BE2C (cell line): ENCODE results near the gene ACSF2.
A peak's percentile ranks its signal among the peaks of the same experiment; 100 is the strongest.
"Not testable (repeated sequence)": the region's sequence is repeated elsewhere in the genome, so short reads cannot be mapped to it uniquely, and the experiment has no call there.

ENCODE experiments used
- DNase-seq: peaks from one replicate; pipeline ENCODE4 v3.0.0-alpha.2; 2020
- H3K27me3 ChIP-seq: fragments of 250-450 bp; sonication (Bioruptor Pico); 2 replicates; pipeline ENCODE4 v1.5.1; 2020; ENCODE audit warnings: mild to moderate bottlenecking
- H3K36me3 ChIP-seq: fragments of 250-450 bp; sonication (Bioruptor Pico); 2 replicates; pipeline ENCODE4 v1.5.1; 2020; ENCODE audit warnings: mild to moderate bottlenecking
- H3K4me1 ChIP-seq: fragments of 250-450 bp; sonication (Bioruptor Pico); 2 replicates; pipeline ENCODE4 v1.5.1; 2020
- H3K4me3 ChIP-seq: 2 replicates; pipeline ENCODE4 v1.5.1; 2011; ENCODE audit warnings: low read depth, low read length
- H3K9me3 ChIP-seq: fragments of 250-450 bp; sonication (Bioruptor Pico); 2 replicates; pipeline ENCODE4 v1.5.1; 2020
- TF ChIP-seq, protein P1 (sequence below): IDR thresholded peaks from 2 replicates; pipeline ENCODE4 v1.5.1; 2012; ENCODE audit warnings: mild to moderate bottlenecking, low read depth, low read length

The ACSF2 gene

DNA sequence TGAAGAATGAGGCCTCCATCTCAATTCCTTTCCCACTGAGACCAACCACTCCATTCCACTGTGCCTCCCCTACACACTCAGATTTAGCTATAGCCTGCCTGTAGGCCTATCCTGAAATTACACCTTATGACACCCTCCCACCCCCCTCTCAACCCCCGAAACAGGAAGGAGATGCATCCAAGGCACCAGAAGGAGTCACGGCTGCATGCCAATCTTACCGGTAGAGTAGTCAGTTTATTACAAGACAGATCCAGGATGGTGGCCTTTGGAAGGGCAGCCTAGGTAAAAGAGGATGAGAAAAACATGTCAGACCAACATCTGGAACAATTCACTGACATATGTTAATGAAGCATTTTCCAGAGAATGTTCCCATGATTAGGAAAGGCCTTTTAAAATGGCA lies 31.3 kb upstream of the ACSF2 start:
- Histone ChIP-seq H3K36me3 (peaks cover 49% of the 10 kb centered on the region), H3K27me3 (no peaks in the 10 kb centered on the region), H3K4me1 (no peaks in the 10 kb centered on the region), H3K4me3 (no peak overlapping the region), H3K9me3 (no peaks in the 10 kb centered on the region)
- TF ChIP-seq, protein P1, sequence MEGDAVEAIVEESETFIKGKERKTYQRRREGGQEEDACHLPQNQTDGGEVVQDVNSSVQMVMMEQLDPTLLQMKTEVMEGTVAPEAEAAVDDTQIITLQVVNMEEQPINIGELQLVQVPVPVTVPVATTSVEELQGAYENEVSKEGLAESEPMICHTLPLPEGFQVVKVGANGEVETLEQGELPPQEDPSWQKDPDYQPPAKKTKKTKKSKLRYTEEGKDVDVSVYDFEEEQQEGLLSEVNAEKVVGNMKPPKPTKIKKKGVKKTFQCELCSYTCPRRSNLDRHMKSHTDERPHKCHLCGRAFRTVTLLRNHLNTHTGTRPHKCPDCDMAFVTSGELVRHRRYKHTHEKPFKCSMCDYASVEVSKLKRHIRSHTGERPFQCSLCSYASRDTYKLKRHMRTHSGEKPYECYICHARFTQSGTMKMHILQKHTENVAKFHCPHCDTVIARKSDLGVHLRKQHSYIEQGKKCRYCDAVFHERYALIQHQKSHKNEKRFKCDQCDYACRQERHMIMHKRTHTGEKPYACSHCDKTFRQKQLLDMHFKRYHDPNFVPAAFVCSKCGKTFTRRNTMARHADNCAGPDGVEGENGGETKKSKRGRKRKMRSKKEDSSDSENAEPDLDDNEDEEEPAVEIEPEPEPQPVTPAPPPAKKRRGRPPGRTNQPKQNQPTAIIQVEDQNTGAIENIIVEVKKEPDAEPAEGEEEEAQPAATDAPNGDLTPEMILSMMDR: no peak
- DNase-seq: no peak

DNA sequence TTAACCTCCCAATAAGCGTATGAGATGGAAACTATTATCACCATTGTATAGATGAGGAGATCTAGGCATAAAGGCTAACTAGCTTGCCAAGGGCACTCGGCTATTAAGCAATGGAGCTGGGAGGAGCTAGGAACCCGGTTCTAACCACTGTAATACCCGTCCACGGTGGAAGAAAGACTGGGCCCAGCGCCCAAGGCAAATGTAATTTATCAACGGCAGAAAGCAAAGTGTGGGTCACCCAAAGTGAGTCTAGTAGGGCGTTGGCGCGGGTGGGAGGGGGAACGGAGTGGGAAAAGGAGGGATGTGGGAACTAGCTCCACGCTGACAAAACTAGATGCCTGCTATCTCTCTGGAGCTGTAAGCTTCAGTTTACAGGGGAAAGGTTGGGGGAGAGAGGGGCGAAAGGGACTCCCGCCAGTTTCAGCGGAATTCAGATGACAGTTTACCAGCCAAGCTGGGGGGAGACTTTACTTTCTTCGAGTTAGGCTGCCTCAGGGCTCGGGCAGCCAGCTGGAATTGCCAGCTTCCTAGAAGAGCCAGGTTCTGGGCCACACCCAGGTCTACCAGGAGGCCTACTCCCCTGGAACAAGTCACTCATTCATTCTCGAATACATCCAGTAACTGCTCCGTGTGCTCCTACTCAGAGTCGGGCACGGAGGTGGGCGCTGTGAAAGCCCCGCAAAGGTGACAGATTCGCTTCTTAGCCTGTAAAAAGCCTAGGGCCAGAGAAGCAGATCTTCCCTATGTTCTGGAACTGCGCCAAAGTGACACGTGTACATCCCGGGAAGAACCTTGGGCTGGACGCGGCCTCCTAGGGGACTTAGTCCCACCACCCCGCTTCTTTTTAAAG lies 29.5 kb upstream of the ACSF2 start:
- peaks cover 31% of the 10 kb centered on the region for H3K36me3 ChIP-seq
- H3K27me3 ChIP-seq: no peaks in the 10 kb centered on the region
- no peaks in the 10 kb centered on the region for H3K9me3 ChIP-seq
- no peaks in the 10 kb centered on the region for H3K4me1 ChIP-seq
- peak overlapping the region; percentile 98 for H3K4me3 ChIP-seq
- TF ChIP-seq, protein P1: no peak
- DNase-seq: peak; percentile 43

DNA sequence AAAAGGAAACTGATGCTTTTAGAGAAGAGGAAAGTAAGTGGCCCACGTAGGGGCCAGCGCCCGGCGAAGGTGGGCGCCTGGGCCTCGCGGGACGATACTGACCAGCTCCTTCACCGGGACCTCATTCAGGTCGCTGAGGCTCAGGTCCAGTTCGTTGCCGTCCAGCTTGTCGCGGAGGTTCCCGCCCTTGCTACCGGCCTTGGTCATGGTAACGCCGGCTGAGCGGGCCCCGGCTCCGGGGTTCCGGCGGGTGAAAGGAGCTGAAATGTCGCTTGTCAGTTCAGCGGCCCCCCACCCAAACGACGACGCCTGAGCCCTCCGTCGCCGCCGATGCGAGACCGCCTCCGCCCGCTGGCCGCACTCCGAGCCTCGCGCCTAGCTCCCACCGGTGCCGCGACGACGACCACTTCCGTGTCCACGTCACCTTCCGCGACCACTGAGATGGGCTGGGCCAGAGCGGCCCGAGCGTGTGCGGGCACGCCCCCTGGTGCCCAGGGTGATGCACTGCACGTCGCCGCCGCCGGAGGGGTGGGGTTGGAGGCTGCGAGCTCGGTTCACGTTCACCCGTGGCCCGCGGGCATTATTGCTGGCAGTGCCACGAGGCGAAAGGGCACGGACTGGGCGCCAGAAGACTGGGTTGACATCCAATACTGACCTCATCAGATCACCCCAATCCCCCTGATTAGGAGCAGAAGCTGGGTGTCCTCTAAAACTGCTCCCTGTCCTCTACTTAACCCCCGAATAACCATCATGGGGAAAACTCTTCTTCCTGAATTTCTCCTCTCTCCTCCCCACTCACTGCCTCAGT lies 28.7 kb upstream of the ACSF2 start, which contains the start of gene LRRC59:
Gene LRRC59, minus strand, starts transcription at position 413 of the 808 bp plus-strand sequence. Its CDS starts 206 bp downstream, at position 207.
- TF ChIP-seq, protein P1: peak; percentile 79
- Histone ChIP-seq H3K36me3 (peaks cover 23% of the 10 kb centered on the region), H3K4me3 (peak within 1 kb of the TSS; percentile 98), H3K4me1 (no peaks in the 10 kb centered on the region), H3K9me3 (no peaks in the 10 kb centered on the region), H3K27me3 (no peaks in the 10 kb centered on the region)
- DNase-seq: peak; percentile 93

DNA sequence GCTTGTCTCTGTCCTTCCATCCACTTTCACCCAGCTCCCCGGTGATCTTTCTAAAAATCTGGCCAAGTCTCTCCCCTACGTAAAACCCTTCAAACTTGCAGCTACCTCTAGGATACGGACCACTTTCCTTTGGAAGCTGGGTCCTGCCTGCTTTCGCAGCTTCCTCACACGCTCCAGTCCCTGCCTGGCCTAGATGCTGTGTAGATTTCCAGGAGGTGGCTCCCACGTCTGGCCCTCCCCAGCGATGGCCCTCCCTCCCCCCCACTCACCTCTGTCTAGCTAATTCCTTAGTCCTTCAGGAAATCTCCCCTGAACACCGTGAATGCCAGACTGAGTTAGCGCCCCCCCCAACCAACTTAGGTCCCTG lies 28.1 kb upstream of the ACSF2 start:
- Histone ChIP-seq H3K27me3 (no peaks in the 10 kb centered on the region), H3K9me3 (no peaks in the 10 kb centered on the region), H3K36me3 (peaks cover 17% of the 10 kb centered on the region), H3K4me1 (no peaks in the 10 kb centered on the region), H3K4me3 (peak overlapping the region; percentile 98)
- TF ChIP-seq, protein P1: no peak
- DNase-seq: no peak

DNA sequence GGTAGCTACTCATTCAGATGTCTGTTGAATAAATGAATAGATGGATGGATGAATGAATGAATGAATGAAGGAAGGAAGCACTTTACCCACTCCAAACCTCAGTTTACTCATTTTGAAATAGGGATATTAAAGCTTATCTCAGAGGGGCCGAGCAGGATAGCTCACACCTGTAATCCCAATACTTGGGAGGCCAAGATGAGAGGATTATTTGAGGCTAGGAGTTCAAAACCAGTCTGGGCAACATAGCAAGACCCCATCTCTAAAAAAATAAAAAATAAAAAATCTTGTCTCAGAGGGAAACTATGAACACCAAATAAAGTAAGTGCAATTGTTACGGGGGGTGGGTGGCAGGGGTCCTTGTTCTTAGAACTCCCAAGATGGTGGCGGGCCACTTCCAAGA lies 27.3 kb upstream of the ACSF2 start:
- peaks cover 12% of the 10 kb centered on the region for H3K36me3 ChIP-seq
- not testable (repeated sequence) for H3K27me3 ChIP-seq, H3K9me3 ChIP-seq, DNase-seq, H3K4me1 ChIP-seq, H3K4me3 ChIP-seq

DNA sequence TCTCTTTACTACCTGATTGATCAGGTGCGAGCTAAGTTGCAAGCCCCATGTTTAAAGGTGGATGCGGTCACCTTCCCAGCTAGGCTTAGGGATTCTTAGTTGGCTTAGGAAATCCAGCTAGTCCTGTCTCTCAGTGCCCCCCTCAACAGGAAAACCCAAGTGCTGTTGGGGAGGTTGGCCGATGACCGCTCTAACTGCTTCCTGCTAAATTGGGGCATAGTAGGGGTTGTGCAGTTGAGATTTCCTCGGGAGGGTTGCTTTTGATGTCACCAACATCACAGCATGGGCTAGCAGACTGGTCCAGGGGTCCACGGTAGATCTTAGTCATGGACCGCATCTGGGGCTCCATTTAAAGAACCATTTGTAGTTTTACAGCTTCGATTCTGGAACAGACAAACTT lies 26.4 kb upstream of the ACSF2 start:
- H3K9me3 ChIP-seq, H3K27me3 ChIP-seq, H3K4me3 ChIP-seq, H3K36me3 ChIP-seq, H3K4me1 ChIP-seq, DNase-seq: not testable (repeated sequence)

DNA sequence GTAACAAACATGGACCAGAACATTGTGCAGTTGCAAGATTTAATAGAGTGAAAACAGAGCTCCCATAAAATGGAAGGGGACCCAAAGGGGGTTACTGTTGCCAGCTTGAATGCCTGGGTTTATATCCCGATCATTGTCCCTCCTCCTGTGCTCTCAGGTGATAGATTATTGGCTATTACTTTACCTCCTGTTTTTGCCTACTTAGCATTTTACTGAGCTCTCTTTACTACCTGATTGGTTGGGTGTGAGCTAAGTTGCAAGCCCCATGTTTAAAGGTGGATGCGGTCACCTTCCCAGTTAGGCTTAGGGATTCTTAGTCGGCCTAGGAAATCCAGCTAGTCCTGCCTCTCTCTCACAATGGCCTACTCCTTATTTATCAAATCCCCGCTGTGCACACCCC lies 20.7 kb upstream of the ACSF2 start:
- H3K36me3 ChIP-seq, H3K4me3 ChIP-seq: not testable (repeated sequence)

More for the DNA sequence above, 20.7 kb upstream of the ACSF2 start:
- H3K9me3 ChIP-seq, H3K4me1 ChIP-seq, DNase-seq: not testable (repeated sequence)
- H3K27me3 ChIP-seq: peaks cover 23% of the 10 kb centered on the region
